GM21526 (cell line): ENCODE measurements around the gene EDIL3.
A peak's percentile ranks its signal among the peaks of the same experiment; 100 is the strongest.
"Not testable (repeated sequence)": the region's sequence is repeated elsewhere in the genome, so short reads cannot be mapped to it uniquely, and the experiment has no call there.

Source experiments
- ATAC-seq: cut with Tn5 transposase; IDR thresholded peaks from one replicate; pipeline ENCODE4 v1.9.1; 2021; ENCODE audit warnings: moderate library complexity; ENCODE audit not compliant: unreplicated experiment, low FRiP score

EDIL3 gene

GRCh38 chr5:84304599-84304998, 80.1 kb downstream of the EDIL3 start:
- ATAC-seq: no peak

GRCh38 chr5:84303315-84303714, 81.4 kb downstream of the EDIL3 start:
- no peak for ATAC-seq

- ATAC-seq: no peak
These were observed 83.1 kb downstream of the EDIL3 start for GRCh38 chr5:84301535-84301934.

GRCh38 chr5:84299959-84300358, 84.7 kb downstream of the EDIL3 start:
- no peak for ATAC-seq

- no peak for ATAC-seq
These were observed 86.1 kb downstream of the EDIL3 start for GRCh38 chr5:84298628-84299027.

GRCh38 chr5:84297641-84298040, 87.0 kb downstream of the EDIL3 start:
- not testable (repeated sequence) for ATAC-seq

- no peak for ATAC-seq
These were observed 91.7 kb downstream of the EDIL3 start for GRCh38 chr5:84292788-84293653.

GRCh38 chr5:84292000-84292642, 92.6 kb downstream of the EDIL3 start:
- ATAC-seq: no peak

GRCh38 chr5:84290673-84291072, 94.0 kb downstream of the EDIL3 start:
- no peak for ATAC-seq

- ATAC-seq: no peak
These were observed 94.5 kb downstream of the EDIL3 start for GRCh38 chr5:84290161-84290560.

- ATAC-seq: peak; percentile 61
These were observed 96.7 kb downstream of the EDIL3 start for GRCh38 chr5:84287951-84288350.

GRCh38 chr5:84286662-84287061, 98.0 kb downstream of the EDIL3 start:
- ATAC-seq: no peak

- no peak for ATAC-seq
These were observed 98.7 kb downstream of the EDIL3 start for GRCh38 chr5:84285641-84286637.

- no peak for ATAC-seq
These were observed 103.3 kb downstream of the EDIL3 start for GRCh38 chr5:84281383-84281782.

- ATAC-seq: no peak
These were observed 105.4 kb downstream of the EDIL3 start for GRCh38 chr5:84279234-84279633.

- ATAC-seq: no peak
These were observed 109.1 kb downstream of the EDIL3 start for GRCh38 chr5:84275609-84276008.

- peak; percentile 58 for ATAC-seq
These were observed 109.9 kb downstream of the EDIL3 start for GRCh38 chr5:84274585-84275468.

- ATAC-seq: no peak
These were observed 111.2 kb downstream of the EDIL3 start for GRCh38 chr5:84273517-84273883.

- no peak for ATAC-seq
These were observed 111.7 kb downstream of the EDIL3 start for GRCh38 chr5:84272771-84273516.
